Measurements from ENCODE around the gene CHMP3. TPM values are rescaled to one million over a fixed set of nuclear protein-coding genes. Genes with fewer than 3 reads are reported as not detected.
"Not testable (repeated sequence)": the region's sequence is repeated elsewhere in the genome, so short reads cannot be mapped to it uniquely, and the experiment has no call there.

Gene CHMP3
- total and polyA plus RNA-seq, 2 donors (not counting 1 experiment from before 2014, with no cell fraction given), result 73.3 to 161 TPM

DNA sequence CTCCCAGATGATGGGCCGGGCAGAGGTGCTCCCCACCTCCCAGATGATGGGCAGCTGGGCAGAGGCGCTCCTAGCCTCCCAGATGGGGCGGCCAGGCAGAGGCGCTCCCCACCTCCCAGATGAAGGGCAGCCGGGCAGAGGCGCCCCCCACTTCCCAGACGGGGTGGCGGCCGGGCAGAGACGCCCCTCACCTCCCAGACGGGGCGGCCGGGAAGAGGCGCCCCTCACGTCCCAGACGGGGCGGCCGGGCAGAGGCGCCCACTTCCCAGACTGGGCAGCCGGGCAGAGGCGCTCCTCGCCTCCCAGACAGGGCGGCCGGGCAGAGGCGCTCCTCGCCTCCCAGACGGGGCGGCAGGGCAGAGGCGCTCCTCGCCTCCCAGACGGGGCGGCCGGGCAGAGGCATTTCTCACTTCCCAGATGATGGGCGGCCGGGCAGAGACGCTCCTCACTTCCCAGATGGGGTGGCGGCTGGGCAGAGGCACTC, 14.3 kb downstream of the CHMP3 start:
- H3K27ac ChIP-seq (ENCODE audit: insufficient read depth, low read length); H3K9me3 ChIP-seq (ENCODE audit: control insufficient read depth, insufficient read depth, low read depth, low read length); H3K79me2 ChIP-seq (ENCODE audit: control insufficient read depth, insufficient read depth, low read length); H3K4me2 ChIP-seq (ENCODE audit: extremely low read depth, insufficient read depth, low read length); H4K20me1 ChIP-seq (ENCODE audit: control insufficient read depth, extremely low read depth, insufficient read depth, low read length); H3K36me3 ChIP-seq (ENCODE audit: control insufficient read depth, insufficient read depth, low read length); H3K9ac ChIP-seq (ENCODE audit: insufficient read depth, low read length); H3K4me1 ChIP-seq (ENCODE audit: control insufficient read depth, extremely low read depth, insufficient read depth, low read length); H2AFZ ChIP-seq (ENCODE audit: low read length); H3K4me3 ChIP-seq (replicated peaks in 1 of 4; ENCODE audit: control extremely low read depth in 1 of 4, insufficient read depth in 1 of 4, low read depth in 3 of 4, low read length in 4 of 4); H3K27me3 ChIP-seq (ENCODE audit: control insufficient read depth, insufficient read depth, low read length); DNase-seq (ENCODE audit: low read depth in 2 of 2): not testable (repeated sequence)

- H2AFZ ChIP-seq (ENCODE audit: low read length); H3K4me2 ChIP-seq (ENCODE audit: extremely low read depth, insufficient read depth, low read length); H3K79me2 ChIP-seq (ENCODE audit: control insufficient read depth, insufficient read depth, low read length); H3K4me3 ChIP-seq (replicated peaks in 1 of 4; ENCODE audit: control extremely low read depth in 1 of 4, insufficient read depth in 1 of 4, low read depth in 3 of 4, low read length in 4 of 4); H4K20me1 ChIP-seq (ENCODE audit: control insufficient read depth, extremely low read depth, insufficient read depth, low read length); H3K27ac ChIP-seq (ENCODE audit: insufficient read depth, low read length); H3K27me3 ChIP-seq (ENCODE audit: control insufficient read depth, insufficient read depth, low read length); H3K4me1 ChIP-seq (ENCODE audit: control insufficient read depth, extremely low read depth, insufficient read depth, low read length); H3K9me3 ChIP-seq (ENCODE audit: control insufficient read depth, insufficient read depth, low read depth, low read length); H3K9ac ChIP-seq (ENCODE audit: insufficient read depth, low read length); DNase-seq (ENCODE audit: low read depth in 2 of 2); H3K36me3 ChIP-seq (ENCODE audit: control insufficient read depth, insufficient read depth, low read length): not testable (repeated sequence)
Observed at GRCh38 chr2:86548165-86548912, 14.9 kb downstream of the CHMP3 start.

- H4K20me1 ChIP-seq (ENCODE audit: control insufficient read depth, extremely low read depth, insufficient read depth, low read length); H3K27me3 ChIP-seq (ENCODE audit: control insufficient read depth, insufficient read depth, low read length); H3K4me3 ChIP-seq (replicated peaks in 1 of 4; ENCODE audit: control extremely low read depth in 1 of 4, insufficient read depth in 1 of 4, low read depth in 3 of 4, low read length in 4 of 4); H2AFZ ChIP-seq (ENCODE audit: low read length); H3K9ac ChIP-seq (ENCODE audit: insufficient read depth, low read length); H3K4me2 ChIP-seq (ENCODE audit: extremely low read depth, insufficient read depth, low read length); H3K27ac ChIP-seq (ENCODE audit: insufficient read depth, low read length); H3K4me1 ChIP-seq (ENCODE audit: control insufficient read depth, extremely low read depth, insufficient read depth, low read length); DNase-seq (ENCODE audit: low read depth in 2 of 2); H3K36me3 ChIP-seq (ENCODE audit: control insufficient read depth, insufficient read depth, low read length); H3K9me3 ChIP-seq (ENCODE audit: control insufficient read depth, insufficient read depth, low read depth, low read length); H3K79me2 ChIP-seq (ENCODE audit: control insufficient read depth, insufficient read depth, low read length): not testable (repeated sequence)
Observed at GRCh38 chr2:86545296-86545924, 17.8 kb downstream of the CHMP3 start.

GRCh38 chr2:86544278-86545099, 18.8 kb downstream of the CHMP3 start:
- not testable (repeated sequence) for H3K36me3 ChIP-seq (ENCODE audit: control insufficient read depth, insufficient read depth, low read length); H3K9ac ChIP-seq (ENCODE audit: insufficient read depth, low read length); H4K20me1 ChIP-seq (ENCODE audit: control insufficient read depth, extremely low read depth, insufficient read depth, low read length); H3K4me1 ChIP-seq (ENCODE audit: control insufficient read depth, extremely low read depth, insufficient read depth, low read length); H3K4me3 ChIP-seq (replicated peaks in 1 of 4; ENCODE audit: control extremely low read depth in 1 of 4, insufficient read depth in 1 of 4, low read depth in 3 of 4, low read length in 4 of 4); H2AFZ ChIP-seq (ENCODE audit: low read length); H3K9me3 ChIP-seq (ENCODE audit: control insufficient read depth, insufficient read depth, low read depth, low read length); H3K27me3 ChIP-seq (ENCODE audit: control insufficient read depth, insufficient read depth, low read length); DNase-seq (ENCODE audit: low read depth in 2 of 2); H3K4me2 ChIP-seq (ENCODE audit: extremely low read depth, insufficient read depth, low read length); H3K27ac ChIP-seq (ENCODE audit: insufficient read depth, low read length); H3K79me2 ChIP-seq (ENCODE audit: control insufficient read depth, insufficient read depth, low read length)
